ENCODE results near the gene RGS9.
"Not testable (repeated sequence)": the region's sequence is repeated elsewhere in the genome, so short reads cannot be mapped to it uniquely, and the experiment has no call there.

Gene RGS9

DNA sequence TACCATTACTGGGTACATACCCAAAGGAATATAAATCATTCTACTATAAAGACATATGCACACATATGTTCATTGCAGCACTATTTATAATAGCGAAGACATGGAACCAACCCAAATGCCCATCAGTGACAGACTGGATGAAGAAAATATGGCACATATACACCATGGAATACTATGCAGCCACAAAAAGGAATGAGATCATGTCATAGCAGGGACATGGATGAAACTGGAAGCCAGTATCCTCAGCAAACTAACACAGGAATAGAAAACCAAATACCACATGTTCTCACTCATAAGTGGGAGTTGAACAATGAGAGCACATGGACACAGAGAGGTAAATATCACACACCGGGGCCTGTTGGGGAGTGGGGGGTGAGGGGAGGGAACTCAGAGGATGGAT, 40.8 kb upstream of the RGS9 start:
- H3K27me3 ChIP-seq (replicated peaks in 2 of 5; ENCODE audit: control insufficient read depth in 4 of 5, insufficient read depth in 5 of 5, low read length in 4 of 5); H3K27ac ChIP-seq (ENCODE audit: insufficient read depth in 1 of 2, low read depth in 1 of 2, low read length in 2 of 2, poor library complexity in 1 of 2, severe bottlenecking in 2 of 2); H3K9me3 ChIP-seq (ENCODE audit: control extremely low read depth in 1 of 5, control insufficient read depth in 4 of 5, insufficient read depth in 2 of 5, low read depth in 1 of 5, low read length in 4 of 5); POLR2A ChIA-PET; DNase-seq; H3K4me3 ChIP-seq (ENCODE audit: control insufficient read depth in 1 of 7, extremely low read depth in 1 of 7, insufficient read depth in 4 of 7, low read depth in 2 of 7, low read length in 6 of 7); H3K36me3 ChIP-seq (ENCODE audit: control insufficient read depth in 4 of 4, insufficient read depth in 4 of 4, low read length in 3 of 4): not testable (repeated sequence)
- CTCF ChIA-PET, result interaction anchor here (1.0 to 1.2 kb wide), 2 partner anchors 125 to 129 kb away, joined by 3 read pairs; no protein-coding TSS in a partner anchor
- H3K4me1 ChIP-seq (ENCODE audit: control extremely low read depth in 1 of 4, control insufficient read depth in 4 of 4, insufficient read depth in 4 of 4, low read length in 3 of 4), result peaks cover 0 to 11% (median 10%) of the 10 kb centered on the region in 4 experiments
- no CpG with 5 or more reads among the region's 2 CpGs for WGBS (ENCODE audit: insufficient coverage)

DNA sequence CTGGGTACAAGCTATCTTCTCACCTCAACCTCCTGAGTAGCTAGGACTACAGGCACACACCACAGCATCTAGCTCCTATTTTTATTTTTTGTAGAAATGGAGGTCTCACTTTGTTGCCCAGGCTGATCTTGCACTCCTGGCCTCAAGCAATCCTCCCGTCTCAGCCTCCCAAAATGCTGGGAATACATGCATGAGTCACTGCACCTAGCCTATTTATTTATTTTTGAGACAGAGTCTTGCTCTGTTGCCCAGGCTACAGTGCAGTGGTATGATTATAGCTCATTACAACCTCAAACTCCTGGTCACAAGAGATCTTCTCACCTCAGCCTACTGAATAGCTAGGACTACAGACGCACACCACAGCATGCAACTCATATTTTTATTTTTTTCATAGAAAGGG, 40.1 kb upstream of the RGS9 start:
- Histone ChIP-seq H3K4me1 (ENCODE audit: control extremely low read depth in 1 of 4, control insufficient read depth in 4 of 4, insufficient read depth in 4 of 4, low read length in 3 of 4) (peaks cover 0 to 11% (median 10%) of the 10 kb centered on the region in 4 experiments), H3K4me3 (ENCODE audit: control insufficient read depth in 1 of 7, extremely low read depth in 1 of 7, insufficient read depth in 4 of 7, low read depth in 2 of 7, low read length in 6 of 7) (no peak overlapping the region), H3K27ac (ENCODE audit: insufficient read depth in 1 of 2, low read depth in 1 of 2, low read length in 2 of 2, poor library complexity in 1 of 2, severe bottlenecking in 2 of 2) (no peak overlapping the region), H3K9me3 (ENCODE audit: control extremely low read depth in 1 of 5, control insufficient read depth in 4 of 5, insufficient read depth in 2 of 5, low read depth in 1 of 5, low read length in 4 of 5) (no peaks in the 10 kb centered on the region), H3K27me3 (replicated peaks in 2 of 5; ENCODE audit: control insufficient read depth in 4 of 5, insufficient read depth in 5 of 5, low read length in 4 of 5) (no peaks in the 10 kb centered on the region), H3K36me3 (ENCODE audit: control insufficient read depth in 4 of 4, insufficient read depth in 4 of 4, low read length in 3 of 4) (no peaks in the 10 kb centered on the region)
- ChIA-PET CTCF (interaction anchor here (0.6 to 1.0 kb wide), 3 partner anchors 20 to 126 kb away, joined by 3 read pairs; no protein-coding TSS in a partner anchor), POLR2A (no interaction called here)
- WGBS (ENCODE audit: insufficient coverage), result 100% methylated on average over 1 of the region's 2 CpGs
- DNase-seq, result no peak

DNA sequence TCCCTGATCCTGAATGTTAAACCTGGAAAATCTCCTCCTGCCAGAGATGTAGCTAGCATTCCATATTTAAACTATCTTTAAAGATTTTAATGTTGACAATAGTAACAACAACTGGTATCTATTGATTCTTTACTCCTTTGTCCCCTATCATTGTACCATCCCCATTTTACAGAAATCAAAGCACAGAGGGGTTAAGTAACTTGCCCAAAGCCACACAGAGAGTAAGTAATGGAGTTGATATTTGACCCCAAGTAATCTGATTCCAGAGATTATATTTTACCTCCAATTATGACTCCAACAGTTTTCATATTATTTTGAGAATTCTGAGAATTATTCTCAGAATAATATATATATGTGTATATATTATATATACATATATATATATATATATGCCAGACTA, 37.7 kb upstream of the RGS9 start:
- CTCF ChIA-PET, result interaction anchor here (0.6 to 2.1 kb wide), 13 partner anchors 9 to 156 kb away, joined by 3 to 7 read pairs (median 4); no protein-coding TSS in a partner anchor
- Histone ChIP-seq H3K36me3 (ENCODE audit: control insufficient read depth in 4 of 4, insufficient read depth in 4 of 4, low read length in 3 of 4) (no peaks in the 10 kb centered on the region), H3K4me3 (ENCODE audit: control insufficient read depth in 1 of 7, extremely low read depth in 1 of 7, insufficient read depth in 4 of 7, low read depth in 2 of 7, low read length in 6 of 7) (no peak overlapping the region), H3K27ac (ENCODE audit: insufficient read depth in 1 of 2, low read depth in 1 of 2, low read length in 2 of 2, poor library complexity in 1 of 2, severe bottlenecking in 2 of 2) (no peak overlapping the region), H3K4me1 (ENCODE audit: control extremely low read depth in 1 of 4, control insufficient read depth in 4 of 4, insufficient read depth in 4 of 4, low read length in 3 of 4) (peaks cover 0 to 11% (median 10%) of the 10 kb centered on the region in 4 experiments), H3K27me3 (replicated peaks in 2 of 5; ENCODE audit: control insufficient read depth in 4 of 5, insufficient read depth in 5 of 5, low read length in 4 of 5) (no peaks in the 10 kb centered on the region), H3K9me3 (ENCODE audit: control extremely low read depth in 1 of 5, control insufficient read depth in 4 of 5, insufficient read depth in 2 of 5, low read depth in 1 of 5, low read length in 4 of 5) (no peaks in the 10 kb centered on the region)
- DNase-seq, result no peak
- POLR2A ChIA-PET, result interaction anchor here (1.0 kb wide), 1 partner anchor 38 kb away, joined by 3 read pairs; no protein-coding TSS in a partner anchor

DNA sequence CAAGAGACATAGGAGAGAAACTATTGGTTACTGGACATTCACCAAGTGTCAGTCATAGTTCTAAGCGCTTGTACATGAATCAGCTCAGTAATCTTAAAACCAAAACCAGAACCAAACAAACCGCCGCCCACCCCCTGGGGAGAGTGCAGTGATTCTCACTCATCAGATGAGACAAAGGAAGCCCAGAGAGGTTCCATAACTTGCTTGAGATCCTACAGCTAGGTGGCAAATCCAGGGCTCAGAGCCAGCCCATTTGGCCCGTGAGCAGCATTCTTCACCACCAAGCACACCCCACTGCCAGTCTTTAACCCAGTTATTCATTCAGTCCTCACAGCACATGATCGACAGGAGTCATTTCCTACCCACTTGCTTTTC, 37.2 kb upstream of the RGS9 start:
- CTCF ChIA-PET, result interaction anchor here (0.6 to 2.1 kb wide), 17 partner anchors 10 to 161 kb away, joined by 3 to 11 read pairs (median 3); no protein-coding TSS in a partner anchor
- Histone ChIP-seq H3K9me3 (ENCODE audit: control extremely low read depth in 1 of 5, control insufficient read depth in 4 of 5, insufficient read depth in 2 of 5, low read depth in 1 of 5, low read length in 4 of 5) (no peaks in the 10 kb centered on the region), H3K4me3 (ENCODE audit: control insufficient read depth in 1 of 7, extremely low read depth in 1 of 7, insufficient read depth in 4 of 7, low read depth in 2 of 7, low read length in 6 of 7) (peak overlapping the region in 4 of 7 experiments; percentile 41 to 75 (median 62)), H3K27me3 (replicated peaks in 2 of 5; ENCODE audit: control insufficient read depth in 4 of 5, insufficient read depth in 5 of 5, low read length in 4 of 5) (no peaks in the 10 kb centered on the region), H3K4me1 (ENCODE audit: control extremely low read depth in 1 of 4, control insufficient read depth in 4 of 4, insufficient read depth in 4 of 4, low read length in 3 of 4) (peaks cover 0 to 11% (median 10%) of the 10 kb centered on the region in 4 experiments), H3K36me3 (ENCODE audit: control insufficient read depth in 4 of 4, insufficient read depth in 4 of 4, low read length in 3 of 4) (no peaks in the 10 kb centered on the region), H3K27ac (ENCODE audit: insufficient read depth in 1 of 2, low read depth in 1 of 2, low read length in 2 of 2, poor library complexity in 1 of 2, severe bottlenecking in 2 of 2) (no peak overlapping the region)
- POLR2A ChIA-PET, result interaction anchor here (1.0 kb wide), 2 partner anchors 38 to 134 kb away, joined by 3 read pairs; no protein-coding TSS in a partner anchor
- DNase-seq, result no peak
- WGBS (ENCODE audit: insufficient coverage), result 67% methylated on average over 3 of the region's 5 CpGs

DNA sequence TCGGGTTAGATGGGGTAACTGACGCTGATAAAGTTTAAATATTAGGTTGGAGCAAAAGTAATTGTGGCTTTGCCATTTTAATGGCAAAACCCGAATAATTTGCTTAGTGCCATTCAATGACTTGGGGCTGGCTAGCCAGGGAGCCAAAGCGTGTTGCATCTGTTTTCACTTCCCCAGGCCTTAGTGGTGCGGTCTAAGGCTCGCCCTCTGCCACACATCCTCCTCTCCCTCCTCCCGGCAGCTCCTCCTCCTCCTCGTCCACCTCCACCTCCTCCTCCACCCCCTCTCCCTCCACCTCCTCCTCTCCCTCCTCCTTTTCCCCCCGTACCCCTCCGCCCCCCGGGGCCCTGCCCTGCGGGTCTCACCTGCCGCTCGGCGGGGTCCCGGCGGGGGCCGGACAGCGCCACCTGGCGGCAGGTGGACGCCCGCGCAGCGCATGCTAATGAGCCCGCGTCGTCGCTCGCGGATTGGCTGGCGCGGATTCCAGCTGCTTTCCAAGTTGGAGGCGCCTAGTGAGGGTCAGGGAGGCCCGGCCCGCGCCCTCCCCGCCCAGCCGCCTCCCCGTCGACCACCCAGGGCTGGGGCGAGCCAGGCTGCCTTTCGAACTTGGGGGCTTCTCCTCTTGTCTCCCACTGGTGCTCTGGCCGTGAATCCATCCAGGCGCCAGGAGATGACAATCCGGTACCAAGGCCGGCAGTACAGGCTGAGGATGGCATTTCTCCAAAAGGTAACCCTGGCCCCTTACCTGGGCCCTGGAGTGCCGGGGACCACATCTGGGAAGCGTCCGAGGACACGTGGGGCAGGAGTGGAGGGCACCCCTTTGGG, 36.6 kb upstream of the RGS9 start:
- CTCF ChIA-PET, result interaction anchor here (0.6 to 2.9 kb wide), 26 partner anchors 14 to 162 kb away, joined by 3 to 11 read pairs (median 3); no protein-coding TSS in a partner anchor
- Histone ChIP-seq H3K4me1 (ENCODE audit: control extremely low read depth in 1 of 4, control insufficient read depth in 4 of 4, insufficient read depth in 4 of 4, low read length in 3 of 4) (peaks cover 0 to 11% (median 10%) of the 10 kb centered on the region in 4 experiments), H3K4me3 (ENCODE audit: control insufficient read depth in 1 of 7, extremely low read depth in 1 of 7, insufficient read depth in 4 of 7, low read depth in 2 of 7, low read length in 6 of 7) (peak overlapping the region in 6 of 7 experiments; percentile 13 to 75 (median 50)), H3K9me3 (ENCODE audit: control extremely low read depth in 1 of 5, control insufficient read depth in 4 of 5, insufficient read depth in 2 of 5, low read depth in 1 of 5, low read length in 4 of 5) (no peaks in the 10 kb centered on the region), H3K27ac (ENCODE audit: insufficient read depth in 1 of 2, low read depth in 1 of 2, low read length in 2 of 2, poor library complexity in 1 of 2, severe bottlenecking in 2 of 2) (no peak overlapping the region), H3K36me3 (ENCODE audit: control insufficient read depth in 4 of 4, insufficient read depth in 4 of 4, low read length in 3 of 4) (no peaks in the 10 kb centered on the region), H3K27me3 (replicated peaks in 2 of 5; ENCODE audit: control insufficient read depth in 4 of 5, insufficient read depth in 5 of 5, low read length in 4 of 5) (no peaks in the 10 kb centered on the region)
- POLR2A ChIA-PET, result interaction anchor here (1.0 kb wide), 2 partner anchors 39 to 135 kb away, joined by 3 read pairs; no protein-coding TSS in a partner anchor
- under 1% methylated on average over 43 of the region's 50 CpGs for WGBS (ENCODE audit: insufficient coverage)
- DNase-seq, result peak; percentile 76 to 92 (median 90)

DNA sequence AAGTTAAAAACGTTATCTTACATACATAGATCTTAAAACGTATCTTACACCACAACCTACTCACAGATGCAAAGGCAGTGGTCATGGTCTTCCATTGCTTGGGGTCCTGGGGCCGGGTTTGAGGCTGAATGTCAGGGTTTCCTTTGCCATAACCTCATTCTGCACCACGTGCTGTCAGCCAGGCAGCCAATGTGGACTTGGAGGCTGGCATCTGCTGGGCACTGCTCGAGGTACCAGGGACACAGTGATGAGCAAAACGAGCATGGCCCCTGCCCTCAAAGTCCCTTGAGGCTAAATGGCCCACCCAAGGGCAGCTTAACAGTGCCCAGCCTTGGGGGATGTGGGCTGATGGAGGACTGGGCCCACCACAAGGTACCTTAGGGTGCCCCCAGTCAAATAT, 35.8 kb upstream of the RGS9 start:
- CTCF ChIA-PET, result interaction anchor here (0.9 to 2.9 kb wide), 16 partner anchors 22 to 163 kb away, joined by 3 to 11 read pairs (median 4); no protein-coding TSS in a partner anchor
- Histone ChIP-seq H3K27me3 (replicated peaks in 2 of 5; ENCODE audit: control insufficient read depth in 4 of 5, insufficient read depth in 5 of 5, low read length in 4 of 5) (no peaks in the 10 kb centered on the region), H3K4me3 (ENCODE audit: control insufficient read depth in 1 of 7, extremely low read depth in 1 of 7, insufficient read depth in 4 of 7, low read depth in 2 of 7, low read length in 6 of 7) (no peak overlapping the region), H3K4me1 (ENCODE audit: control extremely low read depth in 1 of 4, control insufficient read depth in 4 of 4, insufficient read depth in 4 of 4, low read length in 3 of 4) (peaks cover 0 to 13% (median 11%) of the 10 kb centered on the region in 4 experiments), H3K9me3 (ENCODE audit: control extremely low read depth in 1 of 5, control insufficient read depth in 4 of 5, insufficient read depth in 2 of 5, low read depth in 1 of 5, low read length in 4 of 5) (no peaks in the 10 kb centered on the region), H3K27ac (ENCODE audit: insufficient read depth in 1 of 2, low read depth in 1 of 2, low read length in 2 of 2, poor library complexity in 1 of 2, severe bottlenecking in 2 of 2) (no peak overlapping the region), H3K36me3 (ENCODE audit: control insufficient read depth in 4 of 4, insufficient read depth in 4 of 4, low read length in 3 of 4) (no peaks in the 10 kb centered on the region)
- 95% methylated on average over 3 of the region's 6 CpGs for WGBS (ENCODE audit: insufficient coverage)
- POLR2A ChIA-PET, result no interaction called here
- DNase-seq, result no peak

DNA sequence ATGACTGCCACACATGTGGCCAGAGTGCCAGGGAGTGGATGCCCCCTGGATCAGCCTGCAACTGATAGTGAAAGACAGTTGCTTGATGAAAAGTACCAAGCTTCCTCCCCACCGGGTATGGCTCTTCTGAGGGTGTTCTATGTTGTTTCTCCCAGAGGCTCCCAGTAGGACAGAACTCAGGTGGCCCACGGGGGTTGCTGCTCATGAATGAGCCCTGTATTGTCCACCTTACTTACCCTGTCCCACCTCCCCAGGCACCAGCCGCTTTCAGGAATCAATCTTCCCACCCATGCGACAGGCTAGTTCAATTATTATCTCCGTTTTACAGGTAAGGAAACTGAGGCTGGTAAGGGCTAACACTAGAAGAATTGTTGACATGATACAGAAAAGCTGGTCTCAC, 34.9 kb upstream of the RGS9 start:
- WGBS (ENCODE audit: insufficient coverage), result 100% methylated on average over 2 of the region's 5 CpGs
- ChIA-PET POLR2A (no interaction called here), CTCF (interaction anchor here (1.4 to 2.9 kb wide), 6 partner anchors 40 to 139 kb away, joined by 3 to 11 read pairs (median 4); no protein-coding TSS in a partner anchor)
- Histone ChIP-seq H3K27ac (ENCODE audit: insufficient read depth in 1 of 2, low read depth in 1 of 2, low read length in 2 of 2, poor library complexity in 1 of 2, severe bottlenecking in 2 of 2) (no peak overlapping the region), H3K27me3 (replicated peaks in 2 of 5; ENCODE audit: control insufficient read depth in 4 of 5, insufficient read depth in 5 of 5, low read length in 4 of 5) (no peaks in the 10 kb centered on the region), H3K4me1 (ENCODE audit: control extremely low read depth in 1 of 4, control insufficient read depth in 4 of 4, insufficient read depth in 4 of 4, low read length in 3 of 4) (peaks cover 0 to 20% (median 12%) of the 10 kb centered on the region in 4 experiments), H3K9me3 (ENCODE audit: control extremely low read depth in 1 of 5, control insufficient read depth in 4 of 5, insufficient read depth in 2 of 5, low read depth in 1 of 5, low read length in 4 of 5) (no peaks in the 10 kb centered on the region), H3K36me3 (ENCODE audit: control insufficient read depth in 4 of 4, insufficient read depth in 4 of 4, low read length in 3 of 4) (no peaks in the 10 kb centered on the region), H3K4me3 (ENCODE audit: control insufficient read depth in 1 of 7, extremely low read depth in 1 of 7, insufficient read depth in 4 of 7, low read depth in 2 of 7, low read length in 6 of 7) (no peak overlapping the region)
- no peak for DNase-seq
